OCI-LY1 (cell line): ENCODE data around the gene WHAMM.

Source experiments
- H2AFZ ChIP-seq: fragments of 200-600 bp; sonication (generic), shearing (Covaris generic); 2 replicates; pipeline ENCODE4 v1.6.0; 2014; ENCODE audit warnings: antibody characterized with exemption, mild to moderate bottlenecking, low read length
- H3F3A ChIP-seq: fragments of 200-600 bp; sonication (generic), shearing (Covaris generic); 2 replicates; pipeline ENCODE4 v1.6.0; 2014; ENCODE audit warnings: mild to moderate bottlenecking, antibody characterized with exemption, low read length, moderate library complexity; ENCODE audit not compliant: insufficient read depth
- H3K27ac ChIP-seq: fragments of 200-600 bp; sonication (generic); 2 replicates; pipeline ENCODE4 v1.5.1; 2014; ENCODE audit warnings: low read length, mixed run types, mild to moderate bottlenecking, low read depth; ENCODE audit not compliant: poor library complexity, severe bottlenecking
- H3K27me3 ChIP-seq: fragments of 200-600 bp; sonication (generic); 2 replicates; pipeline ENCODE4 v1.6.0; 2014; ENCODE audit warnings: antibody characterized with exemption, mild to moderate bottlenecking, low read length, moderate library complexity; ENCODE audit not compliant: insufficient read depth
- H3K36me3 ChIP-seq: fragments of 200-600 bp; sonication (generic); 2 replicates; pipeline ENCODE4 v1.6.1; 2014; ENCODE audit warnings: mild to moderate bottlenecking, antibody characterized with exemption, low read length, moderate library complexity, mixed read lengths; ENCODE audit not compliant: insufficient read depth
- H3K4me1 ChIP-seq: fragments of 200-600 bp; sonication (generic); 2 replicates; pipeline ENCODE4 v1.5.1; 2014; ENCODE audit warnings: mild to moderate bottlenecking, low read length, moderate library complexity; ENCODE audit not compliant: insufficient read depth, severe bottlenecking
- H3K4me2 ChIP-seq: fragments of 200-600 bp; sonication (generic), shearing (Covaris generic); 2 replicates; pipeline ENCODE4 v1.6.1; 2014; ENCODE audit warnings: low read length
- H3K4me3 ChIP-seq: fragments of 200-600 bp; sonication (generic); 2 replicates; pipeline ENCODE4 v1.5.1; 2014; ENCODE audit warnings: low read length, low read depth, mild to moderate bottlenecking, mixed read lengths; ENCODE audit not compliant: poor library complexity, severe bottlenecking
- H3K79me2 ChIP-seq: fragments of 200-600 bp; shearing (Covaris generic); 2 replicates; pipeline ENCODE4 v1.6.1; 2016; ENCODE audit warnings: mixed run types, low read length, mixed read lengths; ENCODE audit not compliant: insufficient read depth
- H3K9ac ChIP-seq: fragments of 200-600 bp; sonication (generic), shearing (Covaris generic); 2 replicates; pipeline ENCODE4 v1.6.1; 2014; ENCODE audit warnings: mild to moderate bottlenecking, low read length, mixed read lengths
- H3K9me2 ChIP-seq: fragments of 200-600 bp; sonication (generic), shearing (Covaris generic); 2 replicates; pipeline ENCODE4 v1.6.1; 2014; ENCODE audit warnings: low read depth, mild to moderate bottlenecking, low read length, mixed read lengths
- H3K9me3 ChIP-seq: fragments of 200-600 bp; shearing (Covaris generic); 2 replicates; pipeline ENCODE4 v1.6.1; 2014; ENCODE audit warnings: low read length, mixed read lengths
- H4K20me1 ChIP-seq: fragments of 200-600 bp; sonication (generic), shearing (Covaris generic); 2 replicates; pipeline ENCODE4 v1.6.0; 2016; ENCODE audit warnings: mild to moderate bottlenecking, low read length; ENCODE audit not compliant: insufficient read depth
- EZH2 ChIP-seq: fragments of 200-600 bp; sonication (generic), shearing (Covaris generic); IDR thresholded peaks from 2 replicates; pipeline ENCODE4 v1.8.0; 2017; ENCODE audit warnings: borderline replicate concordance, mixed run types, mild to moderate bottlenecking, antibody characterized with exemption, low read length, moderate library complexity, mixed read lengths
- TF ChIP-seq, protein P1 (sequence below): fragments of 200-600 bp; sonication (generic), shearing (Covaris generic); IDR thresholded peaks from 2 replicates; pipeline ENCODE4 v1.5.1; 2017; ENCODE audit warnings: mild to moderate bottlenecking, antibody characterized with exemption, low read length, moderate library complexity, mixed read lengths

The WHAMM gene

DNA sequence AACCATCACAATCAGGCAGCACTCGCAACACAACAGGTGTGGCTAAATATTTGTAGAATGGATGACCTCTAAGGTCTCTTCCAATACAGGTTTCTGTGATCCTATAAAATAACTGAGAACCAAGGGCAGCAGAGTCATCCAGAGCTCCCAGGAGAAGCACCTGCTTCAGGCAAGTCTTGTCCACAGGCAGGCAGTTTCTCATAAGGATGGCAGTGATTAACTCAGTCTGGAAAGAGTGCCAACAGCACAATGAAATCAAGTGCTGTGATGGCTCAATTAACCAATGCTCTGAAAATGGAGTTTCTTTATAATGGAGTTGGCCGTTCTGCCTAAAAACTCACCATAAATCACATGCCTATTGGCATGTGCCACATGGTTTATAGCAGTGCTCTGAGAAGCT is 72.3 kb downstream of the WHAMM start:
- H2AFZ ChIP-seq: no peak overlapping the region
- H3K4me1 ChIP-seq: no peaks in the 10 kb centered on the region
- no peak overlapping the region for H3K9ac ChIP-seq
- H3K9me2 ChIP-seq: no peaks in the 10 kb centered on the region
- TF ChIP-seq EZH2: no peak
- TF ChIP-seq, protein P1, sequence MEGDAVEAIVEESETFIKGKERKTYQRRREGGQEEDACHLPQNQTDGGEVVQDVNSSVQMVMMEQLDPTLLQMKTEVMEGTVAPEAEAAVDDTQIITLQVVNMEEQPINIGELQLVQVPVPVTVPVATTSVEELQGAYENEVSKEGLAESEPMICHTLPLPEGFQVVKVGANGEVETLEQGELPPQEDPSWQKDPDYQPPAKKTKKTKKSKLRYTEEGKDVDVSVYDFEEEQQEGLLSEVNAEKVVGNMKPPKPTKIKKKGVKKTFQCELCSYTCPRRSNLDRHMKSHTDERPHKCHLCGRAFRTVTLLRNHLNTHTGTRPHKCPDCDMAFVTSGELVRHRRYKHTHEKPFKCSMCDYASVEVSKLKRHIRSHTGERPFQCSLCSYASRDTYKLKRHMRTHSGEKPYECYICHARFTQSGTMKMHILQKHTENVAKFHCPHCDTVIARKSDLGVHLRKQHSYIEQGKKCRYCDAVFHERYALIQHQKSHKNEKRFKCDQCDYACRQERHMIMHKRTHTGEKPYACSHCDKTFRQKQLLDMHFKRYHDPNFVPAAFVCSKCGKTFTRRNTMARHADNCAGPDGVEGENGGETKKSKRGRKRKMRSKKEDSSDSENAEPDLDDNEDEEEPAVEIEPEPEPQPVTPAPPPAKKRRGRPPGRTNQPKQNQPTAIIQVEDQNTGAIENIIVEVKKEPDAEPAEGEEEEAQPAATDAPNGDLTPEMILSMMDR: no peak
- 0 out of 2 replicates have a peak, but pooled peaks cover 3% of the 10 kb centered on the region for H3K27me3 ChIP-seq
- H3K4me2 ChIP-seq: no peak overlapping the region
- no peaks in the 10 kb centered on the region for H3K79me2 ChIP-seq
- H3K4me3 ChIP-seq: no peak overlapping the region
- H3K27ac ChIP-seq: no peak overlapping the region
- H3K9me3 ChIP-seq: no peaks in the 10 kb centered on the region
- H3K36me3 ChIP-seq: no peaks in the 10 kb centered on the region
- no peaks in the 10 kb centered on the region for H3F3A ChIP-seq
- H4K20me1 ChIP-seq: no peaks in the 10 kb centered on the region

DNA sequence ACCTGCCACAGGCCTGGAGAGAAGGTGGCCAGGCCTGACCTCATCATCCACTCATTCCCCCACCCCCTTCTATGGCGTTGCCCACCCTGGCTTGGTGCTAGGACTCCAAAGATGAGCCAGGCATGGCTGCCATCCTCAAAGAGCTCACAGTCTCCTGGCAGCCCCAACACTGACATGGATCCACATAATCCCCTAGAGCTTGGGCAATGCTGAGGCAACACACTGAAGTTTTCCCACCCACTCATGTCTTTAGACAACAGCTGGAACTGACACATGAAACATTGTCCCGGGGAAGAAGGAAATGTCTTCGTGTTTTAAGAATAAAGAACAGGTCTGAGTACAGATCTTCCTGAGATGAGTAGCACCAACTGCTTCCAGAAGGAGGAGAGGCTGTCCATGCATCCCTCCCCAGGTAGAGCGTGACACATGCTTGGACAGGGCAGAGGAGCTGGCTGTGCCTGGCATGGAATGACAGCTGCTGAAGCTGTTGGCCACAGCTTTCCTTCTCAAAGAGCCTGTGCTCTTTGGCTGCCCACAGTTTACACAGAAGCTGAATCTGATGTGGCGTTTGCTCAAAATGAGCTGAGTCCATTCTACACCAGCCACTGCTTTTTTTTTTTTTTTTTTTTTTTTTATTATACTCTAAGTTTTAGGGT is 73.0 kb downstream of the WHAMM start:
- Histone ChIP-seq H3K9me3 (no peaks in the 10 kb centered on the region), H3K9ac (no peak overlapping the region), H3K27me3 (0 out of 2 replicates have a peak, but pooled peaks cover 3% of the 10 kb centered on the region), H3F3A (no peaks in the 10 kb centered on the region), H3K4me3 (no peak overlapping the region), H3K79me2 (no peaks in the 10 kb centered on the region), H2AFZ (no peak overlapping the region), H3K4me1 (no peaks in the 10 kb centered on the region), H3K4me2 (no peak overlapping the region), H3K36me3 (no peaks in the 10 kb centered on the region), H4K20me1 (no peaks in the 10 kb centered on the region), H3K27ac (no peak overlapping the region), H3K9me2 (no peaks in the 10 kb centered on the region)
- TF ChIP-seq, protein P1: no peak
- no peak for TF ChIP-seq EZH2
